Uterus (tissue), 2 donors: ENCODE results near the gene ZNF407.

Source experiments
- CTCF ChIP-seq, 4 experiments: fragments of 200-600 bp in 2 of 4; fragments of 450-650 bp in 2 of 4; sonication (generic) in 2 of 4; IDR thresholded peaks; one replicate each; pipeline ENCODE4 v1.5.1; 2016 to 2019; ENCODE audit warnings: antibody characterized with exemption in 4 of 4, mild to moderate bottlenecking in 2 of 4, moderate library complexity in 1 of 4
- POLR2A ChIP-seq, 2 donors: fragments of 450-650 bp; IDR thresholded peaks; one replicate each; pipeline ENCODE4 v1.6.1; 2016; ENCODE audit warnings: antibody characterized with exemption in 2 of 2, mild to moderate bottlenecking in 1 of 2, moderate library complexity in 1 of 2

- TF ChIP-seq POLR2A (IDR thresholded peaks at IDR 0.05) = no peak
- no peak for TF ChIP-seq CTCF (IDR thresholded peaks at IDR 0.05)
Observed at GRCh38 chr18:74965682-74966081, 368.0 kb downstream of the ZNF407 start.
